ENCODE data around the gene ARID1B. TPM values are rescaled to one million over a fixed set of nuclear protein-coding genes. Genes with fewer than 3 reads are reported as not detected.

Gene ARID1B
- total and polyA plus RNA-seq, 7 donors, result 8.1 to 61.1 (median 53.1) TPM

DNA sequence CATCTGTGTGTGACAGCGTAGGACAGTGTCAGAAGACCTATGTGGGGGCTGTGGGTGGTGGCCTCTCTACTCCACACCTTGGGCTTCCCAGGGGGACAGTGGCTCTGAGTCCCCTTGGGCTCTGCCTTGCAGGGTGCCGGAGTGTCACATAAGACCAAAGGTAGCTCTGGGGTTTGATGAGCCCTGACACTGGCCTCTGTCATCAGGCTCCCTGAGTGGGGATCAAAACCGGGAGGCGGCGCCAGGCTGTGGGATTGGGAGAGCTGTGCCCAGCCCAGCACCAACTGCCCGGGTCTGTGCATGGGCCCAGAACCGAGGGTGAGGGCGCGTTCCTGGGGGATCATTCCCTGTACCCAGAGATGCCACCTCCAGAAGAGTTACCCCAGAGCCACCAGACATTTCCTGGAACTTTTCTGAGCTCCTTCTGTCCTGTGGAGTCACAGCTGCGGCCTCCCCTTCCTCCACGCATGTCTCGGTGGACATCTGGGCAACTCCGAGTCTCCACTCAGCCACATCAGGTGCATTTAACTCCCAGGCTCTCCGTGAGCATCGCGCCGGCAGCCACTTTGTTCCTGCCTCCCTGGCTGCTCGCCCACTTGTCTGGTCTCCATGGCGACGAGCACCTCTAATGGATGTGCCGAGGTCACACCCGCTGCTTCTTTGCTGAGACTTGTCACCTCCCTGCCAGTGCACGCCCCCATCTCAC lies 451.4 kb downstream of the ARID1B start:
- TF ChIP-seq, protein P1, sequence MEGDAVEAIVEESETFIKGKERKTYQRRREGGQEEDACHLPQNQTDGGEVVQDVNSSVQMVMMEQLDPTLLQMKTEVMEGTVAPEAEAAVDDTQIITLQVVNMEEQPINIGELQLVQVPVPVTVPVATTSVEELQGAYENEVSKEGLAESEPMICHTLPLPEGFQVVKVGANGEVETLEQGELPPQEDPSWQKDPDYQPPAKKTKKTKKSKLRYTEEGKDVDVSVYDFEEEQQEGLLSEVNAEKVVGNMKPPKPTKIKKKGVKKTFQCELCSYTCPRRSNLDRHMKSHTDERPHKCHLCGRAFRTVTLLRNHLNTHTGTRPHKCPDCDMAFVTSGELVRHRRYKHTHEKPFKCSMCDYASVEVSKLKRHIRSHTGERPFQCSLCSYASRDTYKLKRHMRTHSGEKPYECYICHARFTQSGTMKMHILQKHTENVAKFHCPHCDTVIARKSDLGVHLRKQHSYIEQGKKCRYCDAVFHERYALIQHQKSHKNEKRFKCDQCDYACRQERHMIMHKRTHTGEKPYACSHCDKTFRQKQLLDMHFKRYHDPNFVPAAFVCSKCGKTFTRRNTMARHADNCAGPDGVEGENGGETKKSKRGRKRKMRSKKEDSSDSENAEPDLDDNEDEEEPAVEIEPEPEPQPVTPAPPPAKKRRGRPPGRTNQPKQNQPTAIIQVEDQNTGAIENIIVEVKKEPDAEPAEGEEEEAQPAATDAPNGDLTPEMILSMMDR (IDR thresholded peaks at IDR 0.05), result no peak
- Histone ChIP-seq H3K36me3 (ENCODE audit: insufficient read depth in 1 of 2, low read depth in 1 of 2) (no peaks in the 10 kb centered on the region), H3K27ac (no peak overlapping the region), H3K4me3 (no peak overlapping the region), H3K9me3 (no peaks in the 10 kb centered on the region), H3K4me1 (peaks cover 21% of the 10 kb centered on the region), H3K27me3 (ENCODE audit: insufficient read depth in 3 of 3, low read length in 2 of 3) (no peaks in the 10 kb centered on the region)
- 76 to 82% (median 81%) methylated on average over 23 of the region's 23 CpGs for WGBS, 3 donors
- intact Hi-C loops (cut with DNase I), result no loop called here
- DNase-seq, result no peak
- no peak for ATAC-seq

DNA sequence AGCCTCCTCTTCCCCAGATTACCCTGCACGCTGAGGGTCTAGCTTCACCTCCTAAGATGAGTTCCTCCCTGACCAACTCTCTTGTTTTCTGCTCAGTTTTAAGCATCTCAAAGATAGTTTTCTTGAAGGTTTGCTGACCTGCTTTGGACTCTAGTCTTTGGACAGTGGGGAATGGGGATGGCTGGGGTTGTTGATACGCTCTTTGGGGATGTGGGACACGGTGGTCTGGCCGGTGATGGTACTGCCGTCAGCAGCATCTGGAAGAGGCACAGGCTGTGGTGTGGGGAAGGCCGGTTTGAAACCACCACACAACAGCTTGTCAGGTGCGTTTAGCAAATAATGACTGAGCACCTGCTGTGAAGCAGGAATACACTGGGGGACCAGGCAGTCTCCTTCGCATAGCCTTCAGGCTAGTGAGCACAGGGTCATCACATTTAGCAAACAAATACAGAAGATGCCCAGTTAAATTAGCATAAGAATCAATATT lies 452.0 kb downstream of the ARID1B start:
- intact Hi-C loops (cut with DNase I), result no loop called here
- Histone ChIP-seq H3K4me3 (no peak overlapping the region), H3K4me1 (peaks cover 21% of the 10 kb centered on the region), H3K27ac (no peak overlapping the region), H3K36me3 (ENCODE audit: insufficient read depth in 1 of 2, low read depth in 1 of 2) (no peaks in the 10 kb centered on the region), H3K27me3 (ENCODE audit: insufficient read depth in 3 of 3, low read length in 2 of 3) (no peaks in the 10 kb centered on the region), H3K9me3 (no peaks in the 10 kb centered on the region)
- ATAC-seq (no peak), DNase-seq (no peak)
- whole genome bisulfite sequencing, 3 donors, result 78 to 80% (median 78%) methylated on average over 8 of the region's 8 CpGs
- TF ChIP-seq, protein P1 (IDR thresholded peaks at IDR 0.05), result no peak

DNA sequence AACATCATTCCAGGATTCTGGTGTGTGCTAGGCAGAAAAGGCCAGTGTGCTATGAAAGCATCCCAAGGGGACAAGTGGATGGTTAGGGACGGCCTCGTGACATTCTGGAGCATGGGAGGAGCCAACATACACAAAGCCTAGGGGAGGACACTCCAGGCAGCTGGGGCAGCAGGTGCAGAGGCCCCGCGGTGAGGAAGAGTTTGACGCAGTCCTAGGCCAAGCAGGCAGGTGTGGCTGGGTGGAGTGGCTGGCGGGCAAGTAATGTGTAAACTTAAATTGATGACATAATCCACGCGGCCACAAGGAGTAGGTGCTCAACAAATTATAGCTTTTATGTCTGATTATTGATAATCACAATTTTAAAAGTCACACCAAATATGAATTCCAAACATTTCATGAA lies 452.5 kb downstream of the ARID1B start:
- H3K27me3 ChIP-seq (ENCODE audit: insufficient read depth in 3 of 3, low read length in 2 of 3), result no peaks in the 10 kb centered on the region

DNA sequence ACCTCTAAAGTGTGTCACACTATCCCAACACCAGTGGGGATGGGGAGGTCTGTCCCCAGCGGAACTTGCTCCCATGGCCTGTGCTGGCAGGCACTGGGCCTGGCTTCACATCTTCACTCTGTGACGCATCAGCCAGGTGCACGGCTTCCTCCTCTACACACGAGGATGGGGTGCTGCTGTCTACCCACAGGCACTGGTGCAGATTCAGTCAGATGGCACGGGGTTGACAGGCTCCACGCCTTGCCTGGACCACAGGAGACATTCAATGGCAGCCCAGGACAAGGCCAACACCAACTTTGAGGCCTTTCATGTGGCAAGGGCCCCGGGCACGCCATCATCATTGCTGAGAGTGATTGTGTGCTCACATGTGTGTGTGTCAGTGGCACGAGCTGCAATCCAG lies 453.7 kb downstream of the ARID1B start:
- WGBS, 3 donors, result 94 to 95% (median 94%) methylated on average over 9 of the region's 9 CpGs
- Histone ChIP-seq H3K27me3 (ENCODE audit: insufficient read depth in 3 of 3, low read length in 2 of 3) (no peaks in the 10 kb centered on the region), H3K4me1 (peaks cover 20% of the 10 kb centered on the region), H3K36me3 (ENCODE audit: insufficient read depth in 1 of 2, low read depth in 1 of 2) (no peaks in the 10 kb centered on the region), H3K4me3 (no peak overlapping the region), H3K9me3 (no peaks in the 10 kb centered on the region), H3K27ac (no peak overlapping the region)
- intact Hi-C loops (cut with DNase I), result no loop called here
- DNase-seq, result no peak
- TF ChIP-seq, protein P1 (IDR thresholded peaks at IDR 0.05), result no peak
- no peak for ATAC-seq

More for the DNA sequence above, 452.5 kb downstream of the ARID1B start:
- Histone ChIP-seq H3K4me1 (peaks cover 21% of the 10 kb centered on the region), H3K27ac (no peak overlapping the region), H3K36me3 (ENCODE audit: insufficient read depth in 1 of 2, low read depth in 1 of 2) (no peaks in the 10 kb centered on the region), H3K4me3 (no peak overlapping the region), H3K9me3 (no peaks in the 10 kb centered on the region)
- intact Hi-C loops (cut with DNase I), result no loop called here
- 63 to 82% (median 71%) methylated on average over 8 of the region's 8 CpGs for WGBS, 3 donors
- ATAC-seq (no peak), DNase-seq (no peak)
- TF ChIP-seq, protein P1 (IDR thresholded peaks at IDR 0.05), result no peak
